Activated CD4-positive, alpha-beta T cell treated with anti-CD3 and anti-CD28 coated beads, Interleukin-2, Interleukin-4, amounts not matched to agents 100 ng/mL and 50 ng/mL, durations not matched to agents 16 hours and 8 hours (primary cell): ENCODE data around the gene WFDC12.
A peak's percentile ranks its signal among the peaks of the same experiment; 100 is the strongest.

ENCODE experiments used
- DNase-seq: peaks from one replicate; pipeline ENCODE4 v3.0.0-alpha.2; 2020; ENCODE audit warnings: low spot score

WFDC12 gene

GRCh38 chr20:45115386-45115774 lies 8.9 kb downstream of the WFDC12 start:
- no peak for DNase-seq

GRCh38 chr20:45114465-45115385 lies 9.5 kb downstream of the WFDC12 start, which contains the start of gene WFDC5:
WFDC5 (minus strand) TSS chr20:45115174; CDS start chr20:45115083, 91 bp downstream.
- DNase-seq, result no peak

GRCh38 chr20:45113865-45114264 lies 10.4 kb downstream of the WFDC12 start:
- DNase-seq, result no peak

GRCh38 chr20:45112754-45113153 lies 11.5 kb downstream of the WFDC12 start:
- no peak for DNase-seq

GRCh38 chr20:45111799-45112471 lies 12.3 kb downstream of the WFDC12 start:
- peak; percentile 39 for DNase-seq

- no peak for DNase-seq
These were observed 13.0 kb downstream of the WFDC12 start for GRCh38 chr20:45111285-45111684.

GRCh38 chr20:45110301-45110700 lies 14.0 kb downstream of the WFDC12 start:
- no peak for DNase-seq

GRCh38 chr20:45109634-45110033 lies 14.6 kb downstream of the WFDC12 start:
- DNase-seq, result no peak

GRCh38 chr20:45105317-45105716 lies 18.9 kb downstream of the WFDC12 start:
- DNase-seq, result no peak

GRCh38 chr20:45104786-45105185 lies 19.5 kb downstream of the WFDC12 start:
- DNase-seq, result no peak

GRCh38 chr20:45103072-45103471 lies 21.2 kb downstream of the WFDC12 start:
- no peak for DNase-seq

GRCh38 chr20:45101333-45101850 lies 22.9 kb downstream of the WFDC12 start:
- DNase-seq, result no peak

GRCh38 chr20:45100563-45101245 lies 23.6 kb downstream of the WFDC12 start, which contains the start of gene KCNS1:
KCNS1 (minus strand) TSS chr20:45101127; CDS start chr20:45099236, 1,891 bp downstream.
- DNase-seq, result no peak

- no peak for DNase-seq
These were observed 26.0 kb downstream of the WFDC12 start for GRCh38 chr20:45098103-45098773.

GRCh38 chr20:45097485-45098102 lies 26.7 kb downstream of the WFDC12 start:
- peak; percentile 49 for DNase-seq

- no peak for DNase-seq
These were observed 27.5 kb downstream of the WFDC12 start for GRCh38 chr20:45096781-45097180.

- DNase-seq, result peak; percentile 71
These were observed 28.4 kb downstream of the WFDC12 start for GRCh38 chr20:45095805-45096238.

GRCh38 chr20:45094864-45095574 lies 29.2 kb downstream of the WFDC12 start:
- DNase-seq, result no peak

- DNase-seq, result no peak
These were observed 30.1 kb downstream of the WFDC12 start for GRCh38 chr20:45094201-45094600.

GRCh38 chr20:45092898-45093297 lies 31.4 kb downstream of the WFDC12 start:
- no peak for DNase-seq
